Adipocyte (in vitro differentiated cells): ENCODE data around the gene PHF3.
A peak's percentile ranks its signal among the peaks of the same experiment; 100 is the strongest.

Experiments used
- DNase-seq: peaks from one replicate; pipeline ENCODE4 v3.0.0-alpha.2; 2015; ENCODE audit warnings: low read depth
- H3K27me3 ChIP-seq: replicated peaks from 2 replicates; pipeline ENCODE4 v1.7.0; 2013; ENCODE audit warnings: mild to moderate bottlenecking, low read length, moderate library complexity; ENCODE audit not compliant: control insufficient read depth, insufficient read depth
- H3K36me3 ChIP-seq: 2 replicates; pipeline ENCODE4 v1.7.0; 2013; ENCODE audit warnings: low read length, mild to moderate bottlenecking, moderate library complexity; ENCODE audit not compliant: control insufficient read depth, insufficient read depth, severe bottlenecking
- H3K4me1 ChIP-seq: 2 replicates; pipeline ENCODE4 v1.7.0; 2013; ENCODE audit warnings: mild to moderate bottlenecking, low read length, moderate library complexity; ENCODE audit not compliant: control insufficient read depth, insufficient read depth
- H3K4me3 ChIP-seq: 2 replicates; pipeline ENCODE4 v1.7.0; 2013; ENCODE audit warnings: mild to moderate bottlenecking, low read length, moderate library complexity
- H3K9ac ChIP-seq: 2 replicates; pipeline ENCODE4 v1.7.0; 2013; ENCODE audit warnings: mild to moderate bottlenecking, low read length, moderate library complexity
- H3K9me3 ChIP-seq: 2 replicates; pipeline ENCODE4 v1.7.0; 2013; ENCODE audit warnings: mild to moderate bottlenecking, low read length, moderate library complexity; ENCODE audit not compliant: control insufficient read depth

Gene PHF3

GRCh38 chr6:63635588-63636517 is at the start of gene PHF3:
PHF3 (plus strand) TSS chr6:63635802; CDS start chr6:63646552, 10,750 bp downstream.
- peak within 1 kb of the TSS; percentile 94 for H3K9ac ChIP-seq
- no peaks in the 10 kb centered on the region for H3K27me3 ChIP-seq
- no peaks in the 10 kb centered on the region for H3K36me3 ChIP-seq
- H3K4me1 ChIP-seq: peaks cover 48% of the 10 kb centered on the region
- H3K9me3 ChIP-seq: no peaks in the 10 kb centered on the region
- peak within 1 kb of the TSS; percentile 96 for H3K4me3 ChIP-seq
- peak; percentile 97 for DNase-seq

- H3K36me3 ChIP-seq: no peaks in the 10 kb centered on the region
- peaks cover 3% of the 10 kb centered on the region for H3K4me1 ChIP-seq
- H3K9ac ChIP-seq: no peak overlapping the region
- no peaks in the 10 kb centered on the region for H3K9me3 ChIP-seq
- no peak overlapping the region for H3K4me3 ChIP-seq
- DNase-seq: no peak
- no peaks in the 10 kb centered on the region for H3K27me3 ChIP-seq
Observed at GRCh38 chr6:63589952-63590411, 45.6 kb upstream of the PHF3 start.

- Histone ChIP-seq H3K4me1 (peaks cover 6% of the 10 kb centered on the region), H3K9me3 (no peaks in the 10 kb centered on the region), H3K9ac (no peak overlapping the region), H3K4me3 (no peak overlapping the region), H3K36me3 (no peaks in the 10 kb centered on the region), H3K27me3 (no peaks in the 10 kb centered on the region)
- no peak for DNase-seq
Observed at GRCh38 chr6:63592886-63593285, 42.7 kb upstream of the PHF3 start.

GRCh38 chr6:63597141-63598048 is 38.2 kb upstream of the PHF3 start:
- peak; percentile 19 for DNase-seq
- Histone ChIP-seq H3K9me3 (no peaks in the 10 kb centered on the region), H3K36me3 (no peaks in the 10 kb centered on the region), H3K27me3 (no peaks in the 10 kb centered on the region), H3K4me3 (peak overlapping the region; percentile 91), H3K9ac (peak overlapping the region; percentile 72), H3K4me1 (peaks cover 8% of the 10 kb centered on the region)

- no peaks in the 10 kb centered on the region for H3K9me3 ChIP-seq
- H3K36me3 ChIP-seq: no peaks in the 10 kb centered on the region
- peak overlapping the region; percentile 72 for H3K9ac ChIP-seq
- peak; percentile 84 for DNase-seq
- H3K27me3 ChIP-seq: no peaks in the 10 kb centered on the region
- peaks cover 8% of the 10 kb centered on the region for H3K4me1 ChIP-seq
- peak overlapping the region; percentile 91 for H3K4me3 ChIP-seq
Observed at GRCh38 chr6:63598049-63599036, 37.3 kb upstream of the PHF3 start.

GRCh38 chr6:63599243-63599642 is 36.4 kb upstream of the PHF3 start:
- peaks cover 8% of the 10 kb centered on the region for H3K4me1 ChIP-seq
- H3K27me3 ChIP-seq: no peaks in the 10 kb centered on the region
- no peak overlapping the region for H3K4me3 ChIP-seq
- no peaks in the 10 kb centered on the region for H3K9me3 ChIP-seq
- H3K36me3 ChIP-seq: no peaks in the 10 kb centered on the region
- no peak overlapping the region for H3K9ac ChIP-seq
- no peak for DNase-seq

- Histone ChIP-seq H3K27me3 (no peaks in the 10 kb centered on the region), H3K36me3 (no peaks in the 10 kb centered on the region), H3K4me1 (peaks cover 8% of the 10 kb centered on the region), H3K9ac (no peak overlapping the region), H3K9me3 (no peaks in the 10 kb centered on the region), H3K4me3 (no peak overlapping the region)
- no peak for DNase-seq
Observed at GRCh38 chr6:63600136-63600535, 35.5 kb upstream of the PHF3 start.

GRCh38 chr6:63609231-63609630 is 26.4 kb upstream of the PHF3 start:
- Histone ChIP-seq H3K4me3 (no peak overlapping the region), H3K4me1 (no peaks in the 10 kb centered on the region), H3K27me3 (no peaks in the 10 kb centered on the region), H3K9ac (no peak overlapping the region), H3K9me3 (no peaks in the 10 kb centered on the region), H3K36me3 (no peaks in the 10 kb centered on the region)
- no peak for DNase-seq

GRCh38 chr6:63610944-63611343 is 24.7 kb upstream of the PHF3 start:
- no peaks in the 10 kb centered on the region for H3K36me3 ChIP-seq
- no peaks in the 10 kb centered on the region for H3K4me1 ChIP-seq
- no peak overlapping the region for H3K4me3 ChIP-seq
- no peak for DNase-seq
- no peak overlapping the region for H3K9ac ChIP-seq
- H3K27me3 ChIP-seq: no peaks in the 10 kb centered on the region
- H3K9me3 ChIP-seq: no peaks in the 10 kb centered on the region

GRCh38 chr6:63611560-63611959 is 24.0 kb upstream of the PHF3 start:
- Histone ChIP-seq H3K4me3 (no peak overlapping the region), H3K9me3 (no peaks in the 10 kb centered on the region), H3K9ac (no peak overlapping the region), H3K36me3 (no peaks in the 10 kb centered on the region), H3K27me3 (no peaks in the 10 kb centered on the region), H3K4me1 (no peaks in the 10 kb centered on the region)
- DNase-seq: no peak
